Inferior parietal cortex (tissue), 1 donor: Measurements from ENCODE around the gene SUN1.

Experiments
- DNase-seq: peaks from one replicate; pipeline ENCODE4 v3.0.0-alpha.2; 2016; ENCODE audit errors: extremely low spot score

The SUN1 gene

DNA sequence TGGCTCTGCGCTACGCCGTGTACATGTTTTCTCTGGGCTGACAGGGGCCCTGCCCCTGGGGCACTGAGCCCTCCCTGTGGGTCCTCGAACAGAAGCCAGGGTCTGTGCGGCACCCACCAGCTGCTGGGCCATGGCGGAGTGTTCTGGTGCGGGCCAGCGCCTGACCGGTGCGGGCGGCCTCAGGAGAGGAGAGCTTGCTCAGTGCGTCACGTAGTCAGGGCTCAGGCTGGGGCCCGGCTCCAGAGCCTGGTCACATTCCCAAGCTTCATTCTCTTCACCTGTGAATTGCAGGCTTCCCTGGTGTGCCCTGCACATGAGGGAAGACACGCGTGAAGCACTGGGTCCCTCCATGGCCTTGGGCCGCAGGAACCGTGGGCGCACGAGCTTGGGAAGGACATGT, 59.5 kb downstream of the SUN1 start:
- no peak for DNase-seq

DNA sequence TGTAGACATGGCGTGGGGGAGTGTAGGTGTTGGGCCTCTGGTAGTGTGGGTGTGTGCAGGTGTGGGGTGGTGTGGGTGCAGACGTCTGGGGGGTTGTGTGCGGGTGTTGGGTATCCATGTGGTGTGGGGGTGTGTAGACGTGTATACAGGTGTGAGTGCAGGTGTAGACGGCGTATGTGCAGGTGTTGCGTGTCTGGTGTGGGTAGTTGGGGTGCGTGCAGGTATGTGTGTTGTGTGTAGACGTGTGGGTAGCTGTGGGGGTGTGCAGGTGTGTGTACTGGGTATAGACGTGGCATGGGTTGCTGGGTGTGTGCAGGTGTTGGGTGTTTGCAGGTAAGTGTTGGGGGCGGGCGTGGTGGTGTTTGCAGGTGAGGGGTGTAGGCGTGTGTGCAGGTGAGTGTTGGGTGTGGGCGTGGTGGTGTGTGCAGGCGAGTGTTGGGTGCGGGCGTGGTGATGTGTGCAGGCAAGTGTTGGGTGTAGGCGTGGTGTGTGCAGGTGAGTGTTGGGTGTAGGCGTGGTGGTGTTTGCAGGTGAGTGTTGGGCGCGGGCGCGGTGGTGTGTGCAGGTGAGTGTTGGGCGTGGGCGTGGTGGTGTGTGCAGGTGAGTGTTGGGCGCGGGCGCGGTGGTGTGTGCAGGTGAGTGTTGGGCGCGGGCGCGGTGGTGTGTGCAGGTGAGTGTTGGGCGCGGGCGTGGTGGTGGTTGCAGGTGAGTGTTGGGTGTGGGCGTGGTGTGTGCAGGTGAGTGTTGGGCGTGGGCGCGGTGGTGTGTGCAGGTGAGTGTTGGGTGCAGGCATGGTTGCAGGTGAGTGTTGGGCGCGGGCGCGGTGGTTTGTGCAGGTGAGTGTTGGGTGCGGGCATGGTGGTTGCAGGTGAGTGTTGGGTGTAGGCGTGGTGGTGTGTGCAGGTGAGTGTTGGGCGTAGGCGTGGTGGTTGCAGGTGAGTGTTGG, 60.6 kb downstream of the SUN1 start:
- DNase-seq = no peak

DNA sequence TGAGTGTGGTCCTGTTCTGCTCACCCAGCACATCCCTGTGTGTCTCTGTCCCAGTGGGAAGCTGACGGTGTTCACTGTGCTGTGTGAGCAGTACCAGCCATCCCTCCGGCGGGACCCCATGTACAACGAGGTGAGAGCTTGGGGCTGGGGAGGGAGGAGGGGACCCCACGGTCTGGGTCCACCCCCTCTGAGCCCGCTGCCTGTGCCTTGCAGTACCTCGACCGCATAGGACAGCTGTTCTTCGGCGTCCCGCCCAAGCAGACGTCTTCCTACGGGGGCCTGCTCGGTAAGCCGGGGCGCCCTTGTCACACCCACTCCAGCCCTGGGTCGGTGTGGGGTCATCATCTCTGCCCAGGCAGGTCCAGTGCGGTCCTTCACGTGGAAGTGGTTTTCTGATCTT, 61.4 kb downstream of the SUN1 start:
- DNase-seq = no peak

DNA sequence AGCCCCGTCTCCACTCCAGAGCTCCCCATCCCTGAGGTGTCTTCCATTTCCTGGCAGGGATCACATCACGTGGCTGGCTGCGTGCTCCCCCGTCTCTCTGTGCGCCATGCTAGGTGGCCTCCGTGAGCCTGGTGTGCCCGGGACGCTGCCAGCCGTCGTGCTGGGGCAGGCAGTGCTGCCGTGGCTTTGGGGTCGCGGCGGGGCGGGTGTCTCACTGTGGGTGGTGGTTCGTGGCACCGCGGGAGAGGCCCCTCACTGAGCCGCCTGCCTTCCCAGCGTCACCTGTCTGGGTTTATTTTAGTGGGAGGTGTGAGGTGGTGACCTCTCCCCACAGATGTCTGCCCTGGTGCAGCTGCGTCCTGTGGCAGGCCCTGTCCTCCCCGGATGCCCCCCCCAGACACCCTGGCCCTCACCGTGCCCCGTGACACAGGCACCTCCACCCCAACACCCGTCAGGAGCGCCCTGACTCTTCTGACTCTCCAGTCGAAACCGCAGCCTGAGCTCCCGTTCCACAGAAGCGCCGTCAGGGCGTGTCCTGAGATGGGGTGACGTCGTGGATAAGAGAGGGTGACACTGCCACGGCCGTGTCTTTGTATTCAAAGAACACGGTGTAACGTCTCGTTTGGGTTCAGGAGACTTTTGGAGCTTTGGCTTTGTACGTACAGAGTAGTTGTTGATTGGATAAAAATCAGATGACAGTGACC, 62.0 kb downstream of the SUN1 start:
- DNase-seq = no peak

DNA sequence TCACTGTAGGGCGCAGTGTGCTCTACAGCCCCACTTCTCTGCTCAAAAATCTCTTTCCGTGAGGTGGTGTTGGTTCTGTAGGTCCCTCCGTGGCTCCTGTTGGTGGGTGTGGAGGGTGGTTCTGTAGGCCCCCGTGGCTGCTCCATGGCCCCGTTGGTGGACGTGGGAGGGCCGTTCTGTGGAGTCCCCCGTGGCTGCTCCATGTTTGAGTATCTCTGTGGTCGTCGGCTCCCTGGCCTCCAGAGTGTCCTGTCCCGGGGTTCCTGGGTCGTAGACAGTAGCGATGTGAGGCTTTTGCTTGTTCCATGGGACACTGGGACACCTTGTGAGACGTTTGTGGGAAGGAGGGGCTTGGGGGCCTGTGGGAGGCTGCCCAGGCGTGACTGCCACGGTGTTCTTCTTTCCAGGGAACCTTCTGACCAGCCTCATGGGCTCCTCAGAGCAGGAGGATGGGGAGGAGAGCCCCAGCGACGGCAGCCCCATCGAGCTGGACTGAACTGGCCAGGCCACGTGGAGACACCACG, 62.7 kb downstream of the SUN1 start:
- DNase-seq = no peak

DNA sequence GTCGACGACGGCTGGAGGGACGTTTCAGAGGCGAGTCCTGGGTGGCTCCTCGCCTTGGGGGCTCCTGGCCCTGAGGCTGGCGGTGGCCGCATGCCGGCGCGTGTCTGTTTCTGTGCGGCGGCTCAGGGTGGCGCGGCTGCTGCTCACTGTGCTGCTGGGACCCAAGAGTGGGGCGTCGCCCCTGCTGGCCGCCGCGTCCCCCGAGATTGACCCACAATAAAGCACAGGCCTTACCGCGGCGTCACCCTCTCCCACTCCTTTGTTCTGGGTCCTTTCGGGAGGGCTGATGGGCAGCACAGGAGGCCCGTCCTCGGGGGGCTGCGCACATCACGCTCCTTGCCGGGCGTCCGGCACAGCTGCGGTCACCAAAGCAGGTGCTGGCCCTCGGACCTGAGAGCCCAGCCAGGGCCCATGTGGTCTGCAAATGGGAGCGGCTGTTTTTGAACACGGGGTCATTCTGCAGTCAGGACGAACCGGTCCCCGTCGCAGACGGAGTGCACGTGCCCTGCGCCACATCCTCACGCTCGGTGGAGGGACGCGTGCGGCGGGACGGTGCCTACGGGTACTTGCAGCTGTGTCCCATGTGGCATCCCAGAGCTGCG, 63.3 kb downstream of the SUN1 start:
- no peak for DNase-seq

DNA sequence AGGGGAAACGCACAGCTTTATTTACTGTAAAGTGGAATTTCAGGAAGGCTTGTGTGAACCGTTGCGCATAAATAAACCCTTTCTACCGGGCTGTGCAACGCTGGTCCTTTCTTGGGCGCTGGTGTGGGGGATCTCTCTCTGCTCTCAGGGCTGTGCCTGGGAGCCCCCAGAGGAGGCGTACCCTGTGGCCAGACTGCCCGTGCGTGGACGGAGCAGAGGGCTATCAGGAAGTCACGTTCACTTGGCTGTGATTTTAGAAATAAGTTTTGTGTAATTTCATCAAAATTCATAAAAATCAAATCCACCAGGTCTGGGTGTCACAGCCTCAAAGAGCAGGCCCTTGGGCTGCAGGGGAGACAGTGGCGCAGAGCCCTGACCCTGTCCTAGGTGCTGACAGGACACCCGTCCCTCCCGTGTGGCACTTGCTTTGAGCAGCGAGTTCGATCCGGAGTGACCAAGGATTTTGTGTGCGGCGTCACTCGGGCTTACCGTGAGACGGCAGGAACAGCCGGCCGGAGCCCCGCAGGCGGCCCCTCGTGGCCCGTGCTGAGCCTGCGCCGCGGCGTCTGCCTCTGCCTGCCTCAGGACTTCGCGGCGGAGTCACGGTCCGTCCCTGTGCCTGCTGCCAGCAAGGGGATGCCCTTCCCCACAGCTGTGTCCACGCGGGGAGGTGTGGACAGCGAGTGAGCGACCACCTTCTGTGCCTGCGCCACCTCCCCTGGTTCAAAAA, 64.2 kb downstream of the SUN1 start:
- DNase-seq = no peak

DNA sequence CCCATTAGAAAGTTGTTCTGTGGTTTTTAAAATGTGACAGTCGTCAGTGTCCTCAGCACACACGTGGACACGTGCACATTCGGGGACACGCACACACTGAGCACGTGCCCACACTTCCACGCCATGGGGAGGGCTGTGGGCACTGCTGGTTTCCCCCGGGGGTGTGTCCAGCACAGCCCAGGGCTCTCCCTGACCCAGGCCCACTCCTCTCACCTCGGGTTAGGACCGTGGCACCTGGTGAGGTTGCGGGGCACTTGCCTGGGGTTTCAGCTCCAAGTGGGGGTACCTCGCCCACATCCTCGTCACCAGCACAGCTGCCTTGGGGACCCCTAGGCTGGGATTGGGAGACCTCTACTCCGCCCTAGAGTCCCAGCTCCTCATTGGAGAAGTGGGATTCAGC, 64.8 kb downstream of the SUN1 start:
- DNase-seq = no peak

DNA sequence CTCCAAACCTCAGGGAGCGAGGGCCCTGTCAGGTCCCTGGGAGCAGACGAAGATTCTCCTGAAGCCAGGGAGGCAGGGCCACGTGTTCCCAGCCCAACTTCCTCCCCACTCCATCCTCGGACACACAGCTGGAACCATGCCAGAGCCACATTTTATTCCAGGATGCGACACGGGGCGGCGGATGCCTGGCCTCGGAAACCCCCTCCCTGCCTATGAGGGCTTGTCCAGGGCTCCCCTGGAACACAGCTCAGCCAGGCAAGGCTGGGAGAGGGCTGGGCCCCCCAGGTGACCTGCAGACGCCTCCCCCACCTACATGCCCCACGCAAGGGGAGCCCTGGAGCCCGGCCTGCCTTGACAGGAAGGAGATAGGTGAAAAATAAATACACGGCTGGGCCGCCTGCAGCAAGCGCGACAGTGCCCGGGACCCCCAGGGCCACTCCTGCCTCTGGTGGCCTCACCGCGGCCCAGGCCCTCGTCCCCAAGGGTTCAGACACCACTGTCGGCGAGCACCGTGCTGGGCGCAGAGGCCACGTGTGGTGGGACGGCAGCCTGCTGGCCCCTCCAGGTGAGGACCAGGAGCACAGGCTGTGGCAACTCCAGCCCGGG, 65.6 kb downstream of the SUN1 start:
- DNase-seq = no peak

DNA sequence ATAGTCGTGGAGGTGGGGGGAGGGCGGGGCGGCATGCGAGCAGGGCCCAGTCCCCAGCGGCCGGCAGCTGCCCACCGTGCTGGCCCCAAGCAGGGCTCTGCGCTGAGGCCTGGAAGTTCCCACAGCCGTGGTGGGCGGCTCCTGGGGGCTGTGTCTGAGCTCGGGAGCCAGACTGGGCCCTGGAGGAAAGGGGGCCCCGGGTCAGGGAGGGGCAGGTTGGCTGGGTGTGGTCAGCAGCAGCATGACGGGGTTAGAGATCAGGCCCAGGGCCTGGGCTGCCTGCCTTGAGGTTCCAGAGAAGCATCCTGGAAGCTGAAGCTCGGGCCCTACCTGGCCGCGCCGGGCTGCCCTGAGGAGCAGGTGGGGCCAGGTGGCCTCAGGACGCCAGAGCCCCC, 66.2 kb downstream of the SUN1 start:
- DNase-seq = no peak

DNA sequence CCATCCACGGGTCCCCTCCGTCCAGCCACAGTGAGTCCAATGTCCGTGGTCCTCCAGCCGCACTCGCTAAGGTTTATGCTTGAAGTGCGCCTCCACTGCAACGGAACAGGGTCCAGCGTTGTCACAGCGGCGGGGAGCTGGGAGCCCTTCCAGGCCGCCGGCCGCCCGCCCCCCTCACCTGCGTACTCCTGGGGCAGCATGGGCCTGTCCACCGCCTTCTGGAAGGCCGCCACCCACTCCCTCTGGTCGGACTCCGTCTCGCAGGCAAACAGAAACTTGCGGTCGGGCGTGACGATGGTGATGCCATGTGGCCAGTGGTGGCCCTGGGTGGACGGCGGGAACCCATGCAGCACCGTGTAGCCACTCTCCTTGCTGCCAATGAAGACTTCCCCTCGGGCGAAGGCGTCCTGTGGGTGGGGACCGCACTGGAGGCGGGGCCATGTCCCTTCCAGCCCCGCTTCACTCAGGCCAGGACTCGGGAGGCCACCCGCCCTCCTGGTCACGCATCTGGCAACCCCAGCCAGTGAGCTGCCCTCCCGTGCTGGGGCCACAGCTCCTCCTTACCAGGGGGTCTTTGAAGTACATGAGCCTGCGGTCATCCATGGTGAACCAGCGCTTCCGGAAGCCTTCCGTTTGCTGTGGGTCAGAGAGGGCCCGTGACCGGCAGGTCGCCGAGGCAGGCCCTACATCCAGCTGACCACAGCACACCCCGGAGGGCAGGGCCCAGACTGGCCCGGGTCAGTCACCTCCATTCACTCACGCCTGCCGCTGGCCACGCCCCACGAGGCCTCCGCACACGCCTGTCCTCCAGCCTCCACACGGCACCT, 66.8 kb downstream of the SUN1 start:
- DNase-seq = no peak

DNA sequence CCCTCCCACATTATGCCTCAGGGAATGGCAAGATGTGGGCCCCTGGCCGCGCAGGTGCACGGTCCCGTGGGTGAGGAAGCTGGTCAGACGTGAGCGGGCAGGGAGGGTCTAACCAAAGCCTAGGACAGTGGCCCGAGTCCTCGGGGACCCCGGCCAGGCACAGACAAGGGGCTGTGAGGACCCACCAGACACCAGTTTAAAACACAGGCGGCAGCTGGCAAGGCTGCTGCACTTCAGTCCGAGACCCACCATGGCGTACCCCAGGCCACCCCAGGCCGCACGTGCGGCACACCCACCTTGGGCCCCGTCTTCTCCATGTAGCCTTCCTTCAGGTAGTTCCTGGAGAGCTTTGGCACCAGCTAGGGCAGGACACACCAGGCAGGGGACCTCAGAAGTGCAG, 67.5 kb downstream of the SUN1 start:
- DNase-seq = no peak

DNA sequence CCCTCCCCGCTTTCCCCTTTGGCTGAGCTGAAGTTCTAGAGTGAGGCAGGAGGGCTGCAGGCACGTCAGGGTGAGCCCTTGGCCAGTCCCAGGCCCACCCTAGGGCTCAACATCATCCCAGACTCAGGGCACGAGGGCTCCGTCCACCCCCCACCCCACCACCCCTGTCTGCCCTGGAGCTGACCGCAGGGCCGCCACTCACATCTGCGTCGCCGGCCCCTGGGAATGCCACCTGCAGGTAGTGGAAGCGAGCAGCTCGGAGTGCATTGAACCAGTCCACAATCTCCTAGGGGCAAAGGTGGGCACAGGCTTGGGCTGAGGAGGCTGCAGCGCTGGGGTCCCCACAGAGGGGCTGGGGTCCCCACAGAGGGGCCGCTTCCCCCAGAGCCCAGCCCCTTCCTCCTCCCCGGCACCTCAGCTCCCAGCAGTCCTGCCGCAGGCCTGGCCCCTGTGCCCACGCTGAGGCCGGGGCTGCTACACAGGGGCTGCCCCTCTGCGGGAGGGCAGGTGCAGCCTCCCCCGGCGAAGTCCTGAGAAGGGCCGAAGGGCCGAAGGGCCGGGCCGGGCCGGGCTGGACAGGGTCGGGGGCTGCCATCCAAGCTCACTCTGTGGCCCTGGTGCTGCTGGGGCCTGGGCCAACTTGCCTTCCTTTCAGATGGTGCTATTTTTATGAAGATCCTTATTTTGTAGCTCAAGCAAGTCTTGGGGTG, 68.2 kb downstream of the SUN1 start:
- no peak for DNase-seq

DNA sequence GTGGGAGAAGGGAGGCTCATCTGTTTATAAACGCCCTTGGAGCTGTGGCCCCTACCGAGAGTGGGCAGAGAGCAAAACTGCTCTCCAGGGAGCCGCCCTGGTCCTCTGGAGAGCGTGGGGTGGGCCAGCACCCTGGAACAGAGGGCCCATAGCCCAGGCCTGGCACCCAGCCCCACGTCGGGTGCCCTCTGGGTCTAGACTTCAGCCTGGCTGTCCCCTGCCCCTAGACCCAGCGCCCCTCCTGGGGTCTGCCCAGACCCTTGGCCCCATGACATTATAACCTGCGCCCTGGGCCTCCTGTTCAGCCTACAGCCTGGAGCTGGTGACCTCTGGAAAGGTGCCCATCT, 68.7 kb downstream of the SUN1 start:
- no peak for DNase-seq

DNA sequence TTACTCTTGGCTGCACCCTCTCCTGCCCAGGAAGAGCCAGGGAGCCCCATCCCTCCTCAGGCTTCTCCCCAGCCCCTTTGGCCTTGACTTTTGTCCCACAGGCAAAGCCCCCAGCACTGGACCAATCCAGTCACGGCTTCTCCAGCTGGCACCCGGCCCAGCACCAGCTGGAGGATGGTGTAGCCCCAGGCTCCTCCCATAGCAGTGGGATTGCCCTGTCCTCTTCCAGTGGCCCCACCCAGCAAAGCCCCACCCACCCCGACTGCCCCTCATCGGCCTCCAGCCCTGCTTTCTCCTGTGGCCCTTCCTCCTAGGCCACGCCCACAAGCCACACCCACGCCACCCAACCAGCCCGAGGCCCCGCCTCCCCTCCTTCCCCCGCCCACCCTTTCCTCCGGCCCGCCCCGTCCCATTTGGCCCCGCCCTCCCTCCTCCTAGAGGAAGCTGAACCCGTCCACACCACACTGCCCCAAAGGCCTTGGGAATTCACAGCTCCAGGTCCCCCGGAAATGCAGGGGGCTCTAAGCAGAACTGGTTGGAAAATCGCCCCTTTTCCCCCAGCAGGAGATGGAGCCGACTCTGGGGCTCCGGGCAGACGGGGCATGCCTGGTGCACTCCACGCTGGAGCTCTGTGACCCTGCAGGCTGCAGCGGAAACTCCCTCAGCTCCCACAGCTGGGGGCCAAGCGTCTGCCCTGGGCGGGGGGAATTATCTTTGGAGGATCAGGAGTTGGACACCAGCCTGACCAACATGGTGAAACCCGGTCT, 69.3 kb downstream of the SUN1 start:
- DNase-seq = no peak

DNA sequence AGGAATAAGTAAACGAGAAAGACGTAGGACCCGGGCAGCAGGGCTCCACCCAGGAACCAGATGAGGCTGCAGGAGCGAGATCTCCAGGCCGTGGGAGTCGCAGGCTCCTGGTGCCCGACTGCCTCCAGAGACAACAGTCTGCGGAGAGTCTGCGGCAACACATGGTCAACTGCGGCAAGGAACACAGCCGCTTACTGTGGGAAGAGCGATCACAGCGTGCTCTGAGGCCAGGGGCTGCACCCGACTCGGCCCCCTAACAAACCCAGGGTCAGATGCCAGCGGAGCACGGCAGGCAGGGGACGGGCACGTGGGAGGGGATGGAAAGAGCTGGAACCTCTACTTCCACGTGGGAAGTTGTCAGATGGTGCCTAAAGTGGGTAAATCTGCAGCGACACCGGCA, 70.7 kb downstream of the SUN1 start:
- DNase-seq = no peak

DNA sequence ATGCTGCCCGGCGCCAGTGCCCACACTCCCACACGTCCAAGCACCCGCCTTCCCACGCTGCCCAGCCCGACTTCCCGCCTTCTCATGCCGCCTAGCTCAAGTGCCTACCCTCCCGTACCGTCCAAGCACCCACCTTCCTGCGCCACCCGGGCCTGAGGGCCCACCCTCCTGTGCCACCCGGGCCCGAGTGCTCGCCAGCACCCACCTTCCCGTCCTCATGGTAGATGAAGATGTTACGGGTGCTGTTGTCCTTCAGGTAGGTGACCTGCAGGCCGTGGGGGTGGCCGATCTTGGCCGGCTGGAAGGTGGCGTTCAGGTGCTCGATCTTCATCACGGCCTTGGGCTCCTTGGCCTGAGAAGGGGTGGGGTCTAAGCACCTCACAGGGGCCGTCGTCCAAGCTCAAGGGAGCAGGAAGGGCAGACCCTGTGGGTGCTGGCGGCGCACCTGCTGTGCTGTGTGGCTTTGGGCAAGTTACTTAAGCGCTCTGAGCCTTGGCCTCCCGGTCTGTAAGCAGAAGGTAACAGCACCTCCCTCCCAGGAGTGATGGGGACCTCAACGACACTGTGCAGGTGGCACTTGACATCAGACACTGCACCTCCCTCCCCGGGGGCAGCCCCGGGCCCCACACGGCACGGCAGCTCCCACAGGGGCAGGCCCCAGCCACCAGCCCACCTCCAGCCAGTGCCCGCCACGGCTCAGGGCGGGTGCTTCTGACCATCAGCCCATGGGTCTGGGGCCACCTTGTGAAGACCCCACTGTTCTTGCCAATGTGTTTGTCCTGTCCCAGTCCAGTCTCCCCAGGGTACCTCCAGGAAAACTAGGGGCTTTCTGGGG, 71.9 kb downstream of the SUN1 start:
- DNase-seq = no peak

DNA sequence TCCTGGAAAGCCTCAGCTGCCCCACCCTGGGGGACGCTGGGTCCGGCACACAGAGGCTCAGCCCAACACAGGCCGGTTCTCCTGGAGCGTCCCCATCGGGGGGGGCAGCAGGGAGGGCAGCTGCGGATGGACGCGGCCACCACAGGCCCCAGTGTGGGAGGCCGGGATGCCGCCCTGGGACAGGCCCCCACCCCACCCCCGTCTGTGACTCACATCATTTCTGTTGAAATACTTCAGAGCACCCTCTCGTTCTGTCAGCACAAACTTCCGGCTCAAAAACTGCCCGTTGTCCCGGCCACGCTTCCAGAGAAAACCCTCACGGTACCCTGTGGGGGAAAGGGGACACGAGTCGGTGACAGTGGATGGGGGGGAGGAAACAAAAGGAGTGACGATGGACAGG, 72.6 kb downstream of the SUN1 start:
- DNase-seq = no peak
